ENCODE data around the gene CHN2.

The CHN2 gene

GRCh38 chr7:29290829-29291228 lies 96.3 kb downstream of the CHN2 start:
- TF ChIP-seq FOXP2 (optimal IDR thresholded peaks at IDR 0.05; ENCODE audit: borderline replicate concordance, extremely low read depth, extremely low read length, insufficient read depth) (no peak), POLR2AphosphoS5 (IDR thresholded peaks at IDR 0.05; ENCODE audit: low read depth, low read length) (no peak), SIN3A (IDR thresholded peaks at IDR 0.05; ENCODE audit: borderline replicate concordance, insufficient read depth, low read length) (no peak), REST (IDR thresholded peaks at IDR 0.05; ENCODE audit: insufficient read depth in 1 of 2, low read depth in 2 of 2, low read length in 2 of 2) (no peak), TAF1 (IDR thresholded peaks at IDR 0.05; ENCODE audit: borderline replicate concordance, insufficient read depth, low read length) (no peak)

- TF ChIP-seq REST (IDR thresholded peaks at IDR 0.05; ENCODE audit: insufficient read depth in 1 of 2, low read depth in 2 of 2, low read length in 2 of 2) (no peak), POLR2AphosphoS5 (IDR thresholded peaks at IDR 0.05; ENCODE audit: low read depth, low read length) (no peak), TAF1 (IDR thresholded peaks at IDR 0.05; ENCODE audit: borderline replicate concordance, insufficient read depth, low read length) (no peak), SIN3A (IDR thresholded peaks at IDR 0.05; ENCODE audit: borderline replicate concordance, insufficient read depth, low read length) (no peak), FOXP2 (optimal IDR thresholded peaks at IDR 0.05; ENCODE audit: borderline replicate concordance, extremely low read depth, extremely low read length, insufficient read depth) (no peak)
Measured at GRCh38 chr7:29291723-29292618, 97.4 kb downstream of the CHN2 start.

GRCh38 chr7:29292886-29293658 lies 98.5 kb downstream of the CHN2 start:
- TF ChIP-seq REST (IDR thresholded peaks at IDR 0.05; ENCODE audit: insufficient read depth in 1 of 2, low read depth in 2 of 2, low read length in 2 of 2), result no peak
- TF ChIP-seq FOXP2 (optimal IDR thresholded peaks at IDR 0.05; ENCODE audit: borderline replicate concordance, extremely low read depth, extremely low read length, insufficient read depth), result no peak
- no peak for TF ChIP-seq TAF1 (IDR thresholded peaks at IDR 0.05; ENCODE audit: borderline replicate concordance, insufficient read depth, low read length)
- no peak for TF ChIP-seq POLR2AphosphoS5 (IDR thresholded peaks at IDR 0.05; ENCODE audit: low read depth, low read length)
- no peak for TF ChIP-seq SIN3A (IDR thresholded peaks at IDR 0.05; ENCODE audit: borderline replicate concordance, insufficient read depth, low read length)

GRCh38 chr7:29296421-29296820 lies 101.8 kb downstream of the CHN2 start:
- no peak for TF ChIP-seq REST (IDR thresholded peaks at IDR 0.05; ENCODE audit: insufficient read depth in 1 of 2, low read depth in 2 of 2, low read length in 2 of 2)
- no peak for TF ChIP-seq POLR2AphosphoS5 (IDR thresholded peaks at IDR 0.05; ENCODE audit: low read depth, low read length)
- TF ChIP-seq SIN3A (IDR thresholded peaks at IDR 0.05; ENCODE audit: borderline replicate concordance, insufficient read depth, low read length), result no peak
- no peak for TF ChIP-seq FOXP2 (optimal IDR thresholded peaks at IDR 0.05; ENCODE audit: borderline replicate concordance, extremely low read depth, extremely low read length, insufficient read depth)
- no peak for TF ChIP-seq TAF1 (IDR thresholded peaks at IDR 0.05; ENCODE audit: borderline replicate concordance, insufficient read depth, low read length)

All from PFSK-1 (cell line).